GM19438 (cell line): ENCODE results near the gene FOXL1.
"Not testable (repeated sequence)": the region's sequence is repeated elsewhere in the genome, so short reads cannot be mapped to it uniquely, and the experiment has no call there.

Experiments used
- ATAC-seq: cut with Tn5 transposase; IDR thresholded peaks from one replicate; pipeline ENCODE4 v1.9.1; 2021; ENCODE audit warnings: low read depth; ENCODE audit not compliant: unreplicated experiment

The FOXL1 gene

GRCh38 chr16:86579268-86580062 is 1.1 kb downstream of the FOXL1 start:
- ATAC-seq = no peak

GRCh38 chr16:86580063-86580790 is 1.9 kb downstream of the FOXL1 start:
- ATAC-seq = no peak

- no peak for ATAC-seq
Observed at GRCh38 chr16:86580791-86581170, 2.4 kb downstream of the FOXL1 start.

GRCh38 chr16:86581458-86581857 is 3.1 kb downstream of the FOXL1 start:
- ATAC-seq = no peak

- no peak for ATAC-seq
Observed at GRCh38 chr16:86584071-86584685, 5.8 kb downstream of the FOXL1 start.

- ATAC-seq = no peak
Observed at GRCh38 chr16:86584726-86585721, 6.7 kb downstream of the FOXL1 start.

GRCh38 chr16:86585821-86586611 is 7.7 kb downstream of the FOXL1 start:
- no peak for ATAC-seq

GRCh38 chr16:86587487-86587886 is 9.1 kb downstream of the FOXL1 start:
- ATAC-seq = no peak

- ATAC-seq = not testable (repeated sequence)
Observed at GRCh38 chr16:86587955-86588354, 9.6 kb downstream of the FOXL1 start.

- ATAC-seq = no peak
Observed at GRCh38 chr16:86590501-86591144, 12.3 kb downstream of the FOXL1 start.

- no peak for ATAC-seq
Observed at GRCh38 chr16:86591270-86591669, 12.9 kb downstream of the FOXL1 start.

- no peak for ATAC-seq
Observed at GRCh38 chr16:86593913-86594620, 15.7 kb downstream of the FOXL1 start.

- ATAC-seq = no peak
Observed at GRCh38 chr16:86594721-86595120, 16.4 kb downstream of the FOXL1 start.

GRCh38 chr16:86595983-86596605 is 17.7 kb downstream of the FOXL1 start:
- no peak for ATAC-seq

- ATAC-seq = no peak
Observed at GRCh38 chr16:86597126-86597879, 19.0 kb downstream of the FOXL1 start.

- no peak for ATAC-seq
Observed at GRCh38 chr16:86597880-86598606, 19.7 kb downstream of the FOXL1 start.
